ENCODE measurements around the gene COMMD2. TPM values are rescaled to one million over a fixed set of nuclear protein-coding genes. Genes with fewer than 3 reads are reported as not detected.
A peak's percentile ranks its signal among the peaks of the same experiment; 100 is the strongest.

COMMD2 gene
- total RNA-seq, 6 experiments from 2014 or later = 27.0 to 32.8 (median 31.5) TPM

DNA sequence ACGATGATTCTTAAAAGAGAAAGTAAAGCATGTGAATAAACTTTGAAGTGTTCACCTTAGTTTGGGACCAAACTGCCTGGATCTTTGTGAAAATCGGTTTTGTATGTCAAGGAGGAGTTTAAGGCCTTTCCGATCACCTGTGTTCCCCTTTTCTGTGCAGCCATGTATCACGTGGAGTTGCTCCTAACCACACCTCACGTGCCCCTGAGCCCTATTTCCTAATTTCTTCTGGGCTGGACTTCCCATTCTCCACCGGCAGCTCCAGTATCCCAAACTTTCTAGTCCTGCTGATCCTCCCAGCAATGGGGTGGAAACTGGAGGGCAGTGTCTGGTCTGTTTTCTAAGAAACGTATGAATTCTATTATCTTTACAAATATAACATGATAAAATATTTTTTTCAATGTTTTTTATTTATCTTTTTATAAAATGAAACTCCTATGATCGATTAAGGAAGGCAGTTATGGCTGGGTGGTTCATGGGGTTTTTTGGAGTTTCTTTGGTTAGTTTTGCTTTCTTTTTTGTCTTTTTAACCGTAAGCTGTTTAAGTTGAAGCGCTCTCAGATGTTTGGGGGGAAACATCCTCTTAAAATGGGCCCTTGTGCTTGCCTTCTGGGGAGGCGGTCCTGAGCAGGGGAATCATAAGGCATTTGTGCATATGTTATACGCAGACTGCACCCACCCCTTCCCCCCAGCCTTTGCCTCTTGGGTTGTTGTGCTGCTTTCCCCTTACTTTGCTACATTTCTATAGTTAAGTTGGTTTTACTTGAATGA lies 50.9 kb downstream of the COMMD2 start:
- no peaks in the 10 kb centered on the region for H3K27me3 Mint-ChIP-seq (ENCODE audit: insufficient read depth)
- H3K36me3 Mint-ChIP-seq (ENCODE audit: low read depth) = peaks cover 20% of the 10 kb centered on the region; the same call in 1 of the 2 replicates
- H3K9me3 Mint-ChIP-seq = peaks cover 28% of the 10 kb centered on the region
- H3K27ac Mint-ChIP-seq = peak overlapping the region; percentile 95
- no peak for DNase-seq
- H3K4me3 Mint-ChIP-seq = no peak overlapping the region
- TF ChIP-seq CTCF (IDR thresholded peaks at IDR 0.05) = no peak
- peaks cover 38% of the 10 kb centered on the region for H3K4me1 Mint-ChIP-seq (ENCODE audit: low read depth)

Other genes with a start within 250 kb of the COMMD2 start
- gene WWTR1, start 94.5 kb downstream of the COMMD2 start, total RNA-seq (2021; fragmentation: NEBNext Ultra II Directional; extraction: Animal tissue kit (Norgen Biotek cat#: 25700)) = 10 to 100 TPM; 41.5 to 49.7 (median 45.5) TPM
- gene ANKUB1, start 40.1 kb upstream of the COMMD2 start, total RNA-seq (2021; fragmentation: NEBNext Ultra II Directional; extraction: Animal tissue kit (Norgen Biotek cat#: 25700)) = not detected
- gene RNF13, start 60.7 kb upstream of the COMMD2 start, total RNA-seq (2021; fragmentation: NEBNext Ultra II Directional; extraction: Animal tissue kit (Norgen Biotek cat#: 25700)) = 10 to 100 TPM; 20.5 to 33.7 (median 25.7) TPM
- 100 to 1,000 TPM; 369 to 470 (median 454) TPM for gene PFN2, start 218.4 kb upstream of the COMMD2 start, total RNA-seq (2021; fragmentation: NEBNext Ultra II Directional; extraction: Animal tissue kit (Norgen Biotek cat#: 25700))